GM19240 (cell line): ENCODE measurements around the gene CAMKMT.
"Not testable (repeated sequence)": the region's sequence is repeated elsewhere in the genome, so short reads cannot be mapped to it uniquely, and the experiment has no call there.

Experiments
- DNase-seq: peaks from one replicate; pipeline ENCODE4 v3.0.0; 2011; ENCODE audit warnings: low spot score; ENCODE audit not compliant: insufficient read length

Gene CAMKMT

GRCh38 chr2:44360749-44361329 is 908 bp upstream of the CAMKMT start:
- DNase-seq, result no peak

- peak; percentile 2 for DNase-seq
Measured at GRCh38 chr2:44362207-44363015, 664 bp downstream of the CAMKMT start.

- DNase-seq, result no peak
Measured at GRCh38 chr2:44364604-44365003, 2.9 kb downstream of the CAMKMT start.

GRCh38 chr2:44367591-44367990 is 5.8 kb downstream of the CAMKMT start:
- DNase-seq, result no peak

- DNase-seq, result no peak
Measured at GRCh38 chr2:44369392-44369791, 7.6 kb downstream of the CAMKMT start.

GRCh38 chr2:44371445-44371844 is 9.7 kb downstream of the CAMKMT start:
- DNase-seq, result no peak

- no peak for DNase-seq
Measured at GRCh38 chr2:44372246-44372645, 10.5 kb downstream of the CAMKMT start.

- DNase-seq, result no peak
Measured at GRCh38 chr2:44377486-44377885, 15.7 kb downstream of the CAMKMT start.

GRCh38 chr2:44385226-44385625 is 23.5 kb downstream of the CAMKMT start:
- not testable (repeated sequence) for DNase-seq

- no peak for DNase-seq
Measured at GRCh38 chr2:44388877-44389276, 27.1 kb downstream of the CAMKMT start.

- DNase-seq, result no peak
Measured at GRCh38 chr2:44389895-44390294, 28.1 kb downstream of the CAMKMT start.

GRCh38 chr2:44392338-44392943 is 30.7 kb downstream of the CAMKMT start:
- no peak for DNase-seq

GRCh38 chr2:44397447-44398175 is 35.9 kb downstream of the CAMKMT start:
- DNase-seq, result no peak

GRCh38 chr2:44398243-44398897 is 36.6 kb downstream of the CAMKMT start:
- no peak for DNase-seq

GRCh38 chr2:44420725-44421124 is 59.0 kb downstream of the CAMKMT start:
- DNase-seq, result no peak

GRCh38 chr2:44424211-44424610 is 62.5 kb downstream of the CAMKMT start:
- DNase-seq, result no peak

GRCh38 chr2:44429034-44429433 is 67.3 kb downstream of the CAMKMT start:
- DNase-seq, result no peak

GRCh38 chr2:44430342-44430741 is 68.6 kb downstream of the CAMKMT start:
- DNase-seq, result no peak

GRCh38 chr2:44433895-44434294 is 72.1 kb downstream of the CAMKMT start:
- DNase-seq, result no peak

GRCh38 chr2:44441200-44441599 is 79.5 kb downstream of the CAMKMT start:
- DNase-seq, result no peak

GRCh38 chr2:44442019-44442418 is 80.3 kb downstream of the CAMKMT start:
- no peak for DNase-seq
